HepG2 (cell line): ENCODE data around the gene JMJD4.

ENCODE experiments used
- ARNTL ChIP-seq: sonication (generic); formaldehyde crosslinking; IDR thresholded peaks from 2 replicates; pipeline ENCODE4 v1.4.0; 2020; ENCODE audit warnings: mild to moderate bottlenecking, missing genetic modification reagents
- GABPA ChIP-seq, 2 experiments: IDR thresholded peaks; 2 replicates each; pipeline ENCODE4 v1.6.1; 2011 to 2016; ENCODE audit warnings: low read depth in 2 of 2, low read length in 1 of 2, missing biosample characterization in 1 of 2, missing genetic modification characterization in 1 of 2
- MTA1 ChIP-seq: sonication (generic); formaldehyde crosslinking; IDR thresholded peaks from 2 replicates; pipeline ENCODE4 v1.4.0; 2020; ENCODE audit warnings: missing genetic modification reagents, mild to moderate bottlenecking, borderline replicate concordance
- ZNF12 ChIP-seq: sonication (generic); formaldehyde crosslinking; IDR thresholded peaks from 2 replicates; pipeline ENCODE4 v1.5.0; 2020; ENCODE audit warnings: missing genetic modification reagents
- ZNF546 ChIP-seq: sonication (generic); formaldehyde crosslinking; conservative IDR thresholded peaks from 2 replicates; pipeline ENCODE4 v1.8.1; 2023; ENCODE audit warnings: mild to moderate bottlenecking, missing genetic modification reagents
- ZNF629 ChIP-seq: sonication (generic); formaldehyde crosslinking; conservative IDR thresholded peaks from 2 replicates; pipeline ENCODE4 v1.5.0; 2020; ENCODE audit warnings: missing genetic modification reagents
- TF ChIP-seq, protein P1 (sequence below): sonication (generic); formaldehyde crosslinking; IDR thresholded peaks from 2 replicates; pipeline ENCODE4 v1.5.0; 2020; ENCODE audit warnings: mild to moderate bottlenecking, missing genetic modification reagents, moderate library complexity
- TF ChIP-seq, protein P2 (sequence below): sonication (generic); formaldehyde crosslinking; IDR thresholded peaks from 2 replicates; pipeline ENCODE4 v1.4.0; 2020; ENCODE audit warnings: missing genetic modification reagents

DNA sequence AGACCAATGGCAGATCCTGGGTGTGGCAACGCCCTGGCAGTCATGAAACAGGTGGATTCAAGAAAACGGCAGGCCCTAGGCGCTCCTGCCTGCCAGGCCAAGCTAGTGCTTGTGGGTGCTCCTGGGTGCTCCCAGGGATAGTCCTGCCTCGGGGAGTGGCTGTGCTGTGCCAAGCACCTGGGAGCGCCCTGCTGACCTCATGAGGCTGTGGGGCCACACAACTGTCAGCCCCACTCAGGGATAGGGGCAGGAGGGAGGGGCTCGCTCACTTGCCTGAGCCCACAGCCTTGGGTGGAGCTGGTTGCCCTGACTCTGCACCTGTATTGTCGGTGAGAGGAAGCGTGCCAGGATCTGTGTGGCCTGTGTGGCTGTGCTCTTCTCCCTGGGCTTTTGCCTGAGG lies 9.6 kb upstream of the JMJD4 start:
- TF ChIP-seq ARNTL (CRISPR knock-in tag) (no peak), GABPA (IDR thresholded peaks at IDR 0.05; ENCODE audit: low read depth, low read length) (no peak), GABPA (CRISPR knock-in tag; IDR thresholded peaks at IDR 0.05; ENCODE audit: low read depth) (no peak), MTA1 (CRISPR knock-in tag) (no peak), ZNF629 (CRISPR knock-in tag) (no peak), ZNF12 (CRISPR knock-in tag) (no peak), ZNF546 (CRISPR knock-in tag) (no peak)
- TF ChIP-seq, protein P1, sequence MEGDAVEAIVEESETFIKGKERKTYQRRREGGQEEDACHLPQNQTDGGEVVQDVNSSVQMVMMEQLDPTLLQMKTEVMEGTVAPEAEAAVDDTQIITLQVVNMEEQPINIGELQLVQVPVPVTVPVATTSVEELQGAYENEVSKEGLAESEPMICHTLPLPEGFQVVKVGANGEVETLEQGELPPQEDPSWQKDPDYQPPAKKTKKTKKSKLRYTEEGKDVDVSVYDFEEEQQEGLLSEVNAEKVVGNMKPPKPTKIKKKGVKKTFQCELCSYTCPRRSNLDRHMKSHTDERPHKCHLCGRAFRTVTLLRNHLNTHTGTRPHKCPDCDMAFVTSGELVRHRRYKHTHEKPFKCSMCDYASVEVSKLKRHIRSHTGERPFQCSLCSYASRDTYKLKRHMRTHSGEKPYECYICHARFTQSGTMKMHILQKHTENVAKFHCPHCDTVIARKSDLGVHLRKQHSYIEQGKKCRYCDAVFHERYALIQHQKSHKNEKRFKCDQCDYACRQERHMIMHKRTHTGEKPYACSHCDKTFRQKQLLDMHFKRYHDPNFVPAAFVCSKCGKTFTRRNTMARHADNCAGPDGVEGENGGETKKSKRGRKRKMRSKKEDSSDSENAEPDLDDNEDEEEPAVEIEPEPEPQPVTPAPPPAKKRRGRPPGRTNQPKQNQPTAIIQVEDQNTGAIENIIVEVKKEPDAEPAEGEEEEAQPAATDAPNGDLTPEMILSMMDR (CRISPR knock-in tag), result no peak
- TF ChIP-seq, protein P2, sequence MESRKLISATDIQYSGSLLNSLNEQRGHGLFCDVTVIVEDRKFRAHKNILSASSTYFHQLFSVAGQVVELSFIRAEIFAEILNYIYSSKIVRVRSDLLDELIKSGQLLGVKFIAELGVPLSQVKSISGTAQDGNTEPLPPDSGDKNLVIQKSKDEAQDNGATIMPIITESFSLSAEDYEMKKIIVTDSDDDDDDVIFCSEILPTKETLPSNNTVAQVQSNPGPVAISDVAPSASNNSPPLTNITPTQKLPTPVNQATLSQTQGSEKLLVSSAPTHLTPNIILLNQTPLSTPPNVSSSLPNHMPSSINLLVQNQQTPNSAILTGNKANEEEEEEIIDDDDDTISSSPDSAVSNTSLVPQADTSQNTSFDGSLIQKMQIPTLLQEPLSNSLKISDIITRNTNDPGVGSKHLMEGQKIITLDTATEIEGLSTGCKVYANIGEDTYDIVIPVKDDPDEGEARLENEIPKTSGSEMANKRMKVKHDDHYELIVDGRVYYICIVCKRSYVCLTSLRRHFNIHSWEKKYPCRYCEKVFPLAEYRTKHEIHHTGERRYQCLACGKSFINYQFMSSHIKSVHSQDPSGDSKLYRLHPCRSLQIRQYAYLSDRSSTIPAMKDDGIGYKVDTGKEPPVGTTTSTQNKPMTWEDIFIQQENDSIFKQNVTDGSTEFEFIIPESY, result no peak
